Mesodermal cell (in vitro differentiated cells): ENCODE data around the gene NOSTRIN.
"Not testable (repeated sequence)": the region's sequence is repeated elsewhere in the genome, so short reads cannot be mapped to it uniquely, and the experiment has no call there.

Source experiments
- H3K27ac ChIP-seq: 2 replicates; pipeline ENCODE4 v1.7.0; 2013; ENCODE audit warnings: mild to moderate bottlenecking, low read depth, low read length, moderate library complexity; ENCODE audit not compliant: severe bottlenecking
- H3K36me3 ChIP-seq: 2 replicates; pipeline ENCODE4 v1.7.1; 2013; ENCODE audit warnings: mild to moderate bottlenecking, low read length, moderate library complexity; ENCODE audit not compliant: control insufficient read depth, insufficient read depth
- H3K4me1 ChIP-seq: one replicate; pipeline ENCODE4 v1.7.1; 2013; ENCODE audit warnings: mild to moderate bottlenecking, low read length; ENCODE audit not compliant: insufficient read depth, control insufficient read depth, poor library complexity, severe bottlenecking
- H3K4me3 ChIP-seq: 2 replicates; pipeline ENCODE4 v1.7.0; 2013; ENCODE audit warnings: low read length, control low read depth, mild to moderate bottlenecking; ENCODE audit not compliant: insufficient read depth, poor library complexity, severe bottlenecking; ENCODE audit errors: extremely low read depth
- H3K9me3 ChIP-seq: 2 replicates; pipeline ENCODE4 v1.7.1; 2013; ENCODE audit warnings: mild to moderate bottlenecking, low read length, moderate library complexity; ENCODE audit not compliant: control insufficient read depth
- whole genome bisulfite sequencing, 2 experiments: methylation state at CpG; one replicate each; pipeline ENCODE4 v1.1.5; 2013; ENCODE audit warnings: missing lambda C conversion rate in 2 of 2; ENCODE audit not compliant: insufficient coverage in 2 of 2; 5-methylcytosine and 5-hydroxymethylcytosine counted together

The NOSTRIN gene

DNA sequence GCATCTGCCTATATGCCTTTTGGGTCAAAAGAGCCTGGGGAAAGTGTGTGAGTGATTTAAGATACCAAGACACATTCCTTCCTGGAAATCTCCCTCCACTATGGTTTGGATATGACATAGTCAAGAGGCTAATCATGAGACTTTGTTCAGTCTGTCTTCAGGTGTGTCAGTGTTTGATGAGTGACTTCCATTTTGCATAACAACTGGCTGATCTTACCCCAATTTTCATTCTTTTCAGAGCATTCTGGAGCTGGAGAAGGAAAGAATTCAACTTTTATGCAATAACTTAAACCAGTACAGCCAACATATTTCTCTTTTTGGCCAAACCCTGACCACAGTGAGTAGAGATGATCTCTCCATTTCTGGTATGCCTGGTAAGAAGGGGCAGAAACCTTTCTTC is 48.4 kb downstream of the NOSTRIN start:
- no peaks in the 10 kb centered on the region for H3K4me1 ChIP-seq
- H3K4me3 ChIP-seq: no peak overlapping the region
- no peaks in the 10 kb centered on the region for H3K9me3 ChIP-seq
- H3K36me3 ChIP-seq: peaks cover 13% of the 10 kb centered on the region
- H3K27ac ChIP-seq: no peak overlapping the region

DNA sequence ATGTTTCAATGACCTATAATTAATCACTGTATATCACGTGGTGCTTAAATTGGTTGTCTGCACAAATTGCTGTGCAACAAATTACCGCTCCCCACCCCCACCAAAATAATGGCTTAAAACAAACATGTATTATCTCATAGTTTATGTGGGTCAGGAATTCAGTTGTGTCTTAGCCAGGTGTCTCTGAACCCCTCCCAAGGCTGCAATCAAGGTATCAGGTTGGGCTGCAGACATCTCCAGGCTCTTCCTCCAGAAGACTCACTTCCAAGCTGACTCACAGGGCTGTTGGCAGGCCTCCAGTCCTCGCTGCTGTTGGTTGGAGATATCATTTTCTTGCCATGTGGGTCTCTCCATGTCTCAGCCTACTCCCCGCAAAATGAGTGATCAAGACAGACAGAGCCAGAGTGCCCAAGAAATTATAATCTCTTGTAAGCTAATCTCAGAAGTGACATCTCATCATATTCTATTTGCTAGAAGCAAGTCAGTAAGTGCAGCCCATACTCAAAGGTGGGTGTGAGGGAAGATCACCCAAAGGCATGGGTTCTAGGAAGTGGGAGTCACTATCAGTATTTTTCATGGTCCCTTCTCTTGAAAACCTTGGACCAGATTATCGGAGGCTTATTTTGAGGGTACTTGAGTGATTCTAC is 49.4 kb downstream of the NOSTRIN start:
- Histone ChIP-seq H3K27ac (no peak overlapping the region), H3K4me3 (no peak overlapping the region), H3K36me3 (peaks cover 13% of the 10 kb centered on the region), H3K4me1 (no peaks in the 10 kb centered on the region), H3K9me3 (no peaks in the 10 kb centered on the region)
- WGBS, 2 experiments: 92 to 100% methylated on average over 1 to 2 of the region's 5 CpGs

DNA sequence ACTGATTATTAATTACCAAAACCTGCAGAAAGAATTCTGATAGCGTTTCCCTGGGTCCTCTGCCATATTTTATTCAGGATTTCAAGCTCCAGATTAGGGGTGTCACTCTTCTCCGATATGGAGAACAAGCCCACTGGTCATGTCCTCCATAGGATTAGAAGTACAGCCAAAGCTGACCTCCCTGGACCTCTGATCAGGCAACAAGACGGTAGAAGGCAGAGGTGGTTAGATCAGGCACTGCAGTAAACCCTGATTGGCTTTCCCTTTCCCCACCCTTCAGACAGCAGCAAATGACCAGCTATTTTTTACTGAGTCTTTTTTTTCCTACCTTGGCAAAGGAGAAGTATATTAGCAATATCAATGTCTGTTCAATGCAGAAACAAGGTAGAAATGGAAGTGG is 50.0 kb downstream of the NOSTRIN start:
- H3K4me3 ChIP-seq: no peak overlapping the region
- no peaks in the 10 kb centered on the region for H3K9me3 ChIP-seq
- no peak overlapping the region for H3K27ac ChIP-seq
- H3K36me3 ChIP-seq: peaks cover 13% of the 10 kb centered on the region
- no peaks in the 10 kb centered on the region for H3K4me1 ChIP-seq
- WGBS, 2 experiments: 70 to 73% methylated on average over 2 to 3 of the region's 3 CpGs

DNA sequence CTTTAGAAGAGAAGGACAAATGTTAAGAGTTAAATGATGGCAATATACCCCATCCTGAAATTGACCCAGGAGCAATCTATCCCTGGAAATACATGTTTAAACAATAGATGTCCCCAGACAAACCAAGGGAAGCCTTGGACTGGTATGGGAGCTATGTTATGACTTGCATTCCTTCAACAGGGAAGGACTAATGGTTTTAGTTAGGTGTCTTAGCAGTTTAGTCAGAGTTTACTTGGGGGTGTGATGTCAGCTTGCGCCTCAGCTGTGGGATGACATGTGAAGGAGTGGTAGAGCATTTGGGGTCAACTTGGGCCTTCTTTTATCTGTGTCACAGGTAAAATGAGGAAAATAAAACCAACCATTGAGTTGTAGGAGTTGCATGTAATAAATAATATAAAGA is 51.0 kb downstream of the NOSTRIN start:
- WGBS, 2 experiments: 100% methylated on average over 1 of the region's 1 CpG

DNA sequence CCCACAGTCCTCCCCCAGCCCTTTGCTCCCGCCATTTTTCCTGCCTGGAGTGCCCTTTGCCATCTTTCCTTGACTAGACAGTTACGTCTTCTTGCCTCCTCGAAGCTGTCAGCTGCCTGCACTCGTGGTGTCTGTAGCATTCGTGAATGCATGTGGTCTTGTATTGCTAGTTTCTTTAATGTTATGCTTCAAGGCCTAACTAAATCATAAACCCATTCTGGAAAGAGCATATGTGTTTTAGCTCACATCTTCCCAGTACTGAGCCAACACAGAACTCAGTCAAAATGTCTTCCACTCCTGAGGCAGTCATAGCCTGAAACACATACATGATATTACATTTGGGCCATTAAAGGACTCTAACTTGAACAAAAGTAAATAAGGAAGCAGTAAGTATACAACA is 52.2 kb downstream of the NOSTRIN start:
- Histone ChIP-seq H3K4me3 (no peak overlapping the region), H3K36me3 (peaks cover 20% of the 10 kb centered on the region), H3K4me1 (no peaks in the 10 kb centered on the region), H3K27ac (no peak overlapping the region), H3K9me3 (no peaks in the 10 kb centered on the region)
- WGBS, 2 experiments: 100% methylated on average over 3 to 5 of the region's 5 CpGs

More for the DNA sequence above, 51.0 kb downstream of the NOSTRIN start:
- Histone ChIP-seq H3K36me3 (peaks cover 18% of the 10 kb centered on the region), H3K9me3 (no peaks in the 10 kb centered on the region), H3K4me3 (no peak overlapping the region), H3K27ac (no peak overlapping the region), H3K4me1 (no peaks in the 10 kb centered on the region)

DNA sequence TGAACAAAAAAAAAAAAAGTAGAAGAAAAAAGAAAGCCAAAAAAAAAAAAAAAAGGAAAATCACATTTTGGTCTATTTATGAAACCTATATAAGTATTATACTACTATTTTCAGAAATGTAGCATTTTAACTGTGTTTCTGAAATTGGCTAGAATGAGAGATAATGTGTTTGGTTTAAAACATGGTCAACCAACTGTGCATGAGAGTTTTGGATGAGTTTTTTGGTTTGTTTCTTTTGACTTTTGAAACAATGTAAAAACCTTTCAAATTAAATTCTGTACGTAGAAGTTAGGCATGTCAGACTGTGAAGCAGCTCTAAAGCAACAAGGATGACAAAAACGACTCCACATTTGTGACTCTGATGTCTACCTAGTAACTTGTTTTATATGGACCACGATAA is 53.2 kb downstream of the NOSTRIN start:
- peaks cover 21% of the 10 kb centered on the region for H3K36me3 ChIP-seq
- WGBS, 2 experiments: 82 to 100% methylated on average over 1 to 2 of the region's 3 CpGs
- H3K27ac ChIP-seq: no peak overlapping the region
- H3K4me1 ChIP-seq: no peaks in the 10 kb centered on the region
- H3K9me3 ChIP-seq: no peaks in the 10 kb centered on the region
- H3K4me3 ChIP-seq: no peak overlapping the region

DNA sequence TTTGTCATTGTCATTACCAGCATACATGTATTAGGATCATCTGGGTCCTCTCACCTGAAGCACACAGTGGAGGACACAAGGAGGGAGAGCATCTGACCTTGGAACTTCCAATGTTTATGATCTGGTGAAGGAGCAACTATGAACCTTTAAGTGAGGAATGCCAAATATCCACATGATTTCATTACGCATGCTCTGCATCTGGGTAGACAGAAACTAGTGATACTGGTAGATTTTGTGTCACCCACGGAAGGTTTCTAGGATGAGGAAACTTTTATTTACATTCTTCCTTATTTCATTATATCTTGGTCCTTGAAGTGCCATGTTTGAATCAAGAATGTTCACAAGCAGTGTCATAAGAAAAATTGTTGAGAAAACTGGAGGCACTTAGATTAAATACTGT is 55.7 kb downstream of the NOSTRIN start:
- Histone ChIP-seq H3K4me3 (no peak overlapping the region), H3K9me3 (no peaks in the 10 kb centered on the region), H3K4me1 (no peaks in the 10 kb centered on the region), H3K36me3 (peaks cover 30% of the 10 kb centered on the region), H3K27ac (no peak overlapping the region)
- 100% methylated on average over 1 of the region's 2 CpGs; no CpG with 5 or more reads in 1 of the 2 experiments for WGBS, 2 experiments

DNA sequence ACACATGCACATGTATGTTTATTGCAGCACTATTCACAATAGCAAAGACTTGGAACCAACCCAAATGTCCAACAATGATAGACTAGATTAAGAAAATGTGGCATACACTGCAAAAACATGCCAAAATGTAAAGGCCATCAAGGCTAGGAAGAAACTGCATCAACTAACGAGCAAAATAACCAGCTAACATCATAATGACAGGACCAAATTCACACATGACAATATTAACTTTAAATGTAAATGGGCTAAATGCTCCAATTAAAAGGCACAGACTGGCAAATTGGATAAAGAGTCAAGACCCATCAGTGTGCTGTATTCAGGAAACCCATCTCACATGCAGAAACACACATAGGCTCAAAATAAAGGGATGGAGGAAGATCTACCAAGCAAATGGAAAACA is 64.7 kb downstream of the NOSTRIN start:
- not testable (repeated sequence) for H3K4me3 ChIP-seq, H3K4me1 ChIP-seq, H3K27ac ChIP-seq, H3K9me3 ChIP-seq
- WGBS, 2 experiments: no CpG with 5 or more reads among the region's 1 CpG
- peaks cover 36% of the 10 kb centered on the region for H3K36me3 ChIP-seq

DNA sequence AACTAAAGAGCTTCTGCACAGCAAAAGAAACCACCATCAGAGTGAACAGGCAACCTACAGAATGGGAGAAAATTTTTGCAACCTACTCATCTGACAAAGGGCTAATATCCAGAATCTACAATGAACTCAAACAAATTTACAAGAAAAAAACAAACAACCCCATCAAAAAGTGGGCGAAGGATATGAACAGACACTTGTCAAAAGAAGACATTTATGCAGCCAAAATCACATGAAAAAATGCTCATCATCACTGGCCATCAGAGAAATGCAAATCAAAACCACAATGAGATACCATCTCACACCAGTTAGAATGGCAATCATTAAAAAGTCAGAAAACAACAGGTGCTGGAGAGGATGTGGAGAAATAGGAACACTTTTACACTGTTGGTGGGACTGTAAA is 67.9 kb downstream of the NOSTRIN start:
- not testable (repeated sequence) for H3K4me1 ChIP-seq, H3K27ac ChIP-seq, H3K4me3 ChIP-seq, H3K9me3 ChIP-seq
- peaks cover 23% of the 10 kb centered on the region for H3K36me3 ChIP-seq
- no CpG with 5 or more reads among the region's 1 CpG for WGBS, 2 experiments

DNA sequence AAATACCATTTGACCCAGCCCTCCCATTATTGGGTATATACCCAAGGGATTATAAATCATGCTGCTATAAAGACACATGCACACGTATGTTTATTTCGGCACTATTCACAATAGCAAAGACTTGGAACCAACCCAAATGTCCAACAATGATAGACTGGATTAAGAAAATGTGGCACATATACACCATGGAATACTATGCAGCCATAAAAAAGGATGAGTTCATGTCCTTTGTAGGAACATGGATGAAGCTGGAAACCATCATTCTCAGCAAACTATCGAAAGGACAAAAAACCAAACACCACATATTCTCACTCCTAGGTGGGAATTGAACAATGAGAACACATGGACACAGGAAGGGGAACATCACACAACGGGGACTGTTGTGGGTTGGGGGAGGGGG is 68.4 kb downstream of the NOSTRIN start:
- not testable (repeated sequence) for H3K9me3 ChIP-seq, H3K4me1 ChIP-seq, H3K4me3 ChIP-seq, H3K27ac ChIP-seq
- H3K36me3 ChIP-seq: peaks cover 23% of the 10 kb centered on the region
- WGBS, 2 experiments: no CpG with 5 or more reads among the region's 4 CpGs

DNA sequence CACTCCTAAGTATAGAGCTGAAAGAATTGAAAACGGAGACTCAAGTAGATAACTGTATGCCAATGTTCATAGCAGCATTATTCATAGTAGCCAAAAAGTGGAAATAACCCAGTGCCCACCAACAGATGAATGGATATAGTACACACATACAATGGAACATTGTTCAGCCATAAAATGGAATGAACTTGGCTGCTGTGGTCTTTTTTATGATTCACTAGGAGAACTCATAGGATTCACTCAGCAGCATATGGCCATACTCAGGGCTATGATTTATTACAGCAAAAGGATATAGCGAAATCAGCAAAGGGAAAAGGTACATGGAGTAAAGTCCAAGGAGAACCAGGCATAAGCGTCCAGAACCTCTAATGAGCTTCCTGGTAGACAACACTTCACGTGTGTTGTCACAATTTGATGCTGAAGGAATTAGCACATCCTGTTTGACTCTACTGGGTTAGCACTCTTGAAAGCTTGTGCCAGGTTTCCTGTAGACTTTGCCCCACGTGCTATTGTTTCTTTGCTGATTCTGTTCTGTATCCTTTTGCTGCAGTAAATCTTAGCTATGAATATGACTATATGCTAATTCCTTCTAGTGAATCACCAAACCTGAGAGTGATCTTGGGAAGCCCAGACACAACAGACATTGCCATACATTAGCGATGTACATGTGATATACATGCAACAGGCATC is 72.1 kb downstream of the NOSTRIN start:
- peaks cover 23% of the 10 kb centered on the region for H3K36me3 ChIP-seq
- no peaks in the 10 kb centered on the region for H3K9me3 ChIP-seq
- H3K4me1 ChIP-seq: no peaks in the 10 kb centered on the region
- H3K27ac ChIP-seq: no peak overlapping the region
- 94 to 100% methylated on average over 4 of the region's 6 CpGs for WGBS, 2 experiments
- no peak overlapping the region for H3K4me3 ChIP-seq
